Spinal cord (tissue), 10 donors: Measurements from ENCODE around the gene WBP2. TPM values are rescaled to one million over a fixed set of nuclear protein-coding genes. Genes with fewer than 3 reads are reported as not detected.

Experiments
- DNase-seq, 6 donors: peaks; one replicate each; pipeline versions ENCODE4 v3.0.0 to v3.0.0-alpha.2; 2013 to 2015; ENCODE audit warnings: low spot score in 6 of 6, low read depth in 4 of 6
- H3K27ac ChIP-seq: one replicate; pipeline ENCODE4 v1.5.1; 2013; ENCODE audit warnings: low read depth, low read length, control low read depth
- H3K27me3 ChIP-seq: one replicate; pipeline ENCODE4 v1.6.1; 2013; ENCODE audit warnings: low read length; ENCODE audit not compliant: control insufficient read depth, insufficient read depth
- H3K36me3 ChIP-seq: one replicate; pipeline ENCODE4 v1.6.1; 2013; ENCODE audit warnings: low read length; ENCODE audit not compliant: control insufficient read depth, insufficient read depth
- H3K4me1 ChIP-seq: one replicate; pipeline ENCODE4 v1.6.1; 2013; ENCODE audit warnings: low read length; ENCODE audit not compliant: control insufficient read depth, insufficient read depth
- H3K4me3 ChIP-seq: one replicate; pipeline ENCODE4 v1.5.1; 2013; ENCODE audit warnings: low read depth, low read length, control low read depth
- H3K9me3 ChIP-seq: one replicate; pipeline ENCODE4 v1.6.1; 2013; ENCODE audit warnings: low read length; ENCODE audit not compliant: control insufficient read depth, insufficient read depth
- WGBS: methylation state at CpG from one replicate; pipeline ENCODE4 v1.1.5; 2013; ENCODE audit warnings: missing lambda C conversion rate; ENCODE audit not compliant: insufficient coverage; 5-methylcytosine and 5-hydroxymethylcytosine counted together
- polyA plus RNA-seq, 2 donors: library from polyadenylated mRNA; unstranded; fragments of 120-200 nt; gene quantifications; one replicate each; pipeline ENCODE4 v1.2.1, GENCODE V29; 2013; ENCODE audit not compliant: insufficient read length in 2 of 2
- total RNA-seq, 2 donors: library from RNA; depleted of rRNA in 1 of 2; stranded (reverse); fragments of 120-200 nt in 1 of 2; fragments of >200 nt in 1 of 2; gene quantifications; one replicate each; pipeline versions ENCODE4 v1.2.3 to v1.2.4, GENCODE V29; 2013 to 2014
- donor health status: healthy.

The WBP2 gene
- total and polyA plus RNA-seq, 4 donors: 45.6 to 231 (median 134) TPM

DNA sequence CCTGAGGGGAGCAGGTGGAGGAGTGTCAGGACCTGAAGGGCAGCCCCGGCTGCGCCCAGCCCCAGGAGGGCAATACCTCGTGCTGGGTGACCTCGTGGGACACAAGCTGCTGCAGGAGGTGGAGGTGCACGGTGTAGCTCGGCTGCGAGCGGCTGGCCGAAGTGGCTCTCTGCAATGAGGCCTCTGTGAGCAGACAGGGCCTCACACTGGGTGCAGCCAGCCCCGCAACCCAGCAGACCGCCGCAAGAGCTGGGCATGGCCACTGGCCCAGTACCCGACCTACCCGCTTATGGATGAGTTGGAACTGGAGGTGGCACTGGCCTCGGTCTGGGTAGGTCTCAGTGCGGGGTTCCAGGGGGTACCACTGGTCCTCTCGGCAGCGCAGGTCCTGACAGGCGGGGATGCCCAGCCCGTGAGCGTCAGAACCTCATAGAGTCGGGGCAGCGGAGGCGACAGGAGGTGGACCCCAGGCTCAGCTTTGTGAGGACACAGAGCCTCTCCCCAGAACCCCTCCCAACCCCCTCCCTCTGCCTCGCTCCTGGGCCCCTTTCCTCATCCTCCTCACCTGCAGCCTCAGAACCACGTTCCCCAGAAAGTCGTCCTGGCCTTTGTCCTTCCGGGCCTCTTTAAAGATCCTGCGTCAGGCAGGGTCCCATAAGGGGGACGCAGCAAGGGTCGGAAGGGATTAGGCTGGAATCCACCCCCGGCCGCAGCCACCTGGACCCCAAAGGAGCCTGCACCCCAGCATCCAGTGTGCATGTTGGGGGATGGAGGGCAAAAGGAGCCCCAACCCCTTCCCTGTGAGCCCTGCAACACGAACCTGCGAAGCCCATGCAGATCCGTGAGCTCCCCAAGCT is 15.0 kb downstream of the WBP2 start:
- H3K9me3 ChIP-seq: no peaks in the 10 kb centered on the region

DNA sequence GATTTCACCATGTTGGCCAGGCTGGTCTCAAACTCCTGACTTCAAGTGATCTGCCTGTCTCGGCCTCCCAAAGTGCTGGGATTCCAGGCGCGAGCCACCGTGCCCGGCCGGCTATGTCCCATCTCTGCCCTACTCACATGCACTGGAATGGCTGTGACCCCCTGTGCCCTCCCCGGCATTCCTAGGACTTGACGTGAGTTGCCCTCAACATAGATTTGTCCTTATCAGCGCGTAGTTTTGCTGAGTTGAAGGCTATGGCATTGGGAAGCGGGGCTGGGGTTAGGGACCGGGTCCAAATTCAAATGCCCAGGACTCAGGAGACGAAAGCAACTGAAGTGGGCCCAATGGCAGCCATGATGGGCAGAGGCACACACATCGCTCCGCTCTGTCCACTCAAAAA is 16.7 kb downstream of the WBP2 start:
- no peak for DNase-seq
- H3K27me3 ChIP-seq: no peaks in the 10 kb centered on the region
- H3K9me3 ChIP-seq: no peaks in the 10 kb centered on the region
- no peak overlapping the region for H3K27ac ChIP-seq
- H3K36me3 ChIP-seq: peaks cover 38% of the 10 kb centered on the region
- peaks cover 32% of the 10 kb centered on the region for H3K4me1 ChIP-seq
- 95% methylated on average over 10 of the region's 15 CpGs for WGBS
- no peak overlapping the region for H3K4me3 ChIP-seq

More for the DNA sequence above, 15.0 kb downstream of the WBP2 start:
- peaks cover 44% of the 10 kb centered on the region for H3K36me3 ChIP-seq
- no peak for DNase-seq
- no peak overlapping the region for H3K27ac ChIP-seq
- no peaks in the 10 kb centered on the region for H3K27me3 ChIP-seq
- WGBS: 89% methylated on average over 36 of the region's 36 CpGs
- peaks cover 25% of the 10 kb centered on the region for H3K4me1 ChIP-seq
- no peak overlapping the region for H3K4me3 ChIP-seq

DNA sequence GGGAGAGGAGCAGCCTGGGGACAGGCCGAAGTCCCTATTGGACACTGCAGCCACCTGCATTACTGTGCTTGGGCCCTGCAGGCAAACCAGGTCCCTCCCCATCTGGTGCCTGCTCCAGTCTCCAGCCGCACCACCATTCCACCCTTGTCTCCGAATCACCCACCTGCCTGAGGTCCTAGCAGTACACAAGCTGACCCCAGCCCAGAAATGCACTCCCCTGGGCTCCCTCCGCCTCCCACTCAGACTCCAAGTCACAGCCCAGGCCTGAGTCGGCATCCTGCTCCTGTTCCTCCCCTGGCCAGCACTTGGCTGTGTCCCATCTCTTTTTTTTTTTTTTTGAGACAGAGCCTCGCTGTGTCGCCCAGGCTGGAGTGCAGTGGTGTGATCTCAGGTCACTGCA is 17.2 kb downstream of the WBP2 start:
- H3K36me3 ChIP-seq: peaks cover 37% of the 10 kb centered on the region
- no peak overlapping the region for H3K27ac ChIP-seq
- H3K4me3 ChIP-seq: no peak overlapping the region
- 83% methylated on average over 6 of the region's 7 CpGs for WGBS
- peaks cover 32% of the 10 kb centered on the region for H3K4me1 ChIP-seq
- no peaks in the 10 kb centered on the region for H3K27me3 ChIP-seq
- no peaks in the 10 kb centered on the region for H3K9me3 ChIP-seq
- no peak for DNase-seq

DNA sequence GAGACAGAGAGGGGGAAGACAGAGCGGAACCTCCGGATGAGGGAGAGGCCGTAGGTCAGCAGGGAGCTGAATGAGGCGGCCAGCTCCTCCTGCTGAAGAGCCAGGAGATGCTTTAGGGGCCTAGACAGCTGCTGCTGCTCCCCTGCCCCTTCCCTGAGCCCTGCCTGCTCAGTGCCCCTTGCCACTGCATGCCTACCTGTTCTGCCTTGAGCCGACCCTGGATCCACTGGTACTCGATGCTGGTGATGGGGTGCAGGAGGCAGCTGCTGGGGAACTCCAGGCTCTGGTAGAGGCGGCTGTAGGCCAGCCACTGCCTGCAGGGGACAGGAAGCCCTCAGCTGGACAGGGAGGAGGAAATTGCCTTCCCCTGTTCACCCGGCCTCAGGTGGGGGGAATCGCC is 18.5 kb downstream of the WBP2 start:
- no peaks in the 10 kb centered on the region for H3K9me3 ChIP-seq
- no peak overlapping the region for H3K4me3 ChIP-seq
- peaks cover 37% of the 10 kb centered on the region for H3K36me3 ChIP-seq
- WGBS: 82% methylated on average over 7 of the region's 9 CpGs
- H3K27me3 ChIP-seq: no peaks in the 10 kb centered on the region
- peaks cover 35% of the 10 kb centered on the region for H3K4me1 ChIP-seq
- no peak for DNase-seq
- no peak overlapping the region for H3K27ac ChIP-seq

DNA sequence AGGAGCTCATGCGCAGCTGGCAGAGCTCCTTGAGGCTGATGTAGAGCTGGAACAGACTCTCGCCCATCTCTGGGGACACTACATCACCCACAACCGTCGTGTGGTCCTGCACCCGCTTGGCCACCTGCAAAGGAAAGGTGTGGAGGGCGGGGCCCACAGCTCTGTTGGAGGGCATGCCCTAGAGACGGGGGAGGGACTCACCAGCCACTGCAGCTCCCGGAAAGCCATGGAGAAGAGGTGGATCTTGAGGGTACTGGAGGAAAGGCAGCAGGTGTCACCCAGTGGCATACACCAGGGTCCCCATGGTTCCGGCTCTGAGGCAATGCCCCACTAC is 19.5 kb downstream of the WBP2 start:
- H3K27ac ChIP-seq: no peak overlapping the region
- H3K4me1 ChIP-seq: peaks cover 35% of the 10 kb centered on the region
- H3K4me3 ChIP-seq: no peak overlapping the region
- H3K27me3 ChIP-seq: no peaks in the 10 kb centered on the region
- peaks cover 42% of the 10 kb centered on the region for H3K36me3 ChIP-seq
- WGBS: 69% methylated on average over 6 of the region's 9 CpGs
- peak in 1 of 6 donors; percentile 72 for DNase-seq
- H3K9me3 ChIP-seq: no peaks in the 10 kb centered on the region

DNA sequence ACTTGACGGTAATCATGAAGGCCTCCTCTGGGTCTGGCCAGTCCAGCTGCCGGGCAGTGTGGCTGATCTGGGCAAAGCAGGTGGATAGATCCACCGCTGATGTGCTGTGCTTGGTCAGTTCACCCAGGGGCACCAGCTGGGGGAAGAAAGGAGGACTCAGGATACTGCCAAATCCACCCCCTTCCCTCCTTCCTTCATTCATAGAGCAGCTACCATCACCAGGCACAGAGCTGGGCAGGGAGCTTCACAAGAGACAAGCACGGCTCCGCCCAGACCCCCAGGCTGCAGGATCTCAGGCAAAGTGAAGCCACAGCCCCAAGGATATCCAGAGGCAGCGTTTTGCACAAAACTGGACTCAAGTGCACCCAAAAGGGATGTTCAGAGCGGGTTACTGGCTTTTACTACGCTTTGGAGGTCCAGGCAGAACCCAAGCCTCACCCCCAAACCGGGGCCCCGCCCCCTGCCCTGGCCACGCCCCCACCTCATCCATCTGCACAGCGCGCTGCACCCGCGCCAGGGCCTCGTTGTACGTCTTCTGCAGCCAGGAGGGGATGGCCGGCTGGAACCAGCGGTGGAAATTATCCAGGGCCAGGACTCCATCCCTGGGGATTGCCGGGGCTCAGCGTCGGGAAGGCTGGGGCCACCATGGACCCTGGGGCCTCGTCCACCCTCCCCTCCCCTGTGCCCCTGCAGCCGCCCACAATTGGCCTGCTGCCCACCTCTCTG is 20.0 kb downstream of the WBP2 start:
- Histone ChIP-seq H3K36me3 (peaks cover 42% of the 10 kb centered on the region), H3K4me3 (no peak overlapping the region), H3K9me3 (no peaks in the 10 kb centered on the region), H3K4me1 (peaks cover 38% of the 10 kb centered on the region), H3K27ac (no peak overlapping the region), H3K27me3 (no peaks in the 10 kb centered on the region)
- DNase-seq: peak in 2 of 6 donors; percentile 49 to 67
- 15% methylated on average over 16 of the region's 24 CpGs for WGBS

DNA sequence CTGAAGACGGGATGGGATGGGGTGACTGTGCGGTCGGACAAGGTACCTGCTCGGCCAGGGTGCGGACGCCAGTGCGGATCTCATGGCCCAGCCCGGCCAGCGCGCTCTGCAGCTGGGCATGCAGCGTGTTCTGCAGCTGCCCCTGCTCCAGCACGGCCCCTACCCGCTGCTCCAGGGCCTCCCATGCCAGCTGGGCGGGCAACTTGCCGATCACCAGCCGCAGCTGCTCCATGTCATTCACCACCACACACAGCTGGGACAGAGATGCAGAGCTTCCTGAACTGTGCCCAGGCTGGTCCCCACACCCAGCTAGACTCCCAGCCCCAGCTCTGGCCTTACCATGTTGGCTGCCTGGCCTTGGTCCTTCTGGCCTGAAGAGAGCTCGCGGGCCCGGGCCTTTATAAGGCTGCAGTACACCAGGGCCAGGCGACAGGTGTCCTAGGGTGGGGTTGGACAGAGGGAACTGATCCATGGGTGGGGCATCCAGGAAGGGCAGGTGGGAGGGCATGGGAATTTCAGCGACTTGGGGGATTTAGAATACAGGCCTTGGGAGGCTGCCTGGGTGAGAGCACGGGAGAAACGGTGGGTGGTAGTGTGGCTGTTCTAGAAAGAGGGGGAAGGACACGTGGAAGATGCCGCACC is 20.7 kb downstream of the WBP2 start:
- Histone ChIP-seq H3K27me3 (no peaks in the 10 kb centered on the region), H3K9me3 (no peaks in the 10 kb centered on the region), H3K36me3 (peaks cover 41% of the 10 kb centered on the region), H3K4me3 (no peak overlapping the region), H3K27ac (no peak overlapping the region), H3K4me1 (peaks cover 45% of the 10 kb centered on the region)
- DNase-seq: peak in 1 of 6 donors; percentile 28
- 68% methylated on average over 23 of the region's 25 CpGs for WGBS

DNA sequence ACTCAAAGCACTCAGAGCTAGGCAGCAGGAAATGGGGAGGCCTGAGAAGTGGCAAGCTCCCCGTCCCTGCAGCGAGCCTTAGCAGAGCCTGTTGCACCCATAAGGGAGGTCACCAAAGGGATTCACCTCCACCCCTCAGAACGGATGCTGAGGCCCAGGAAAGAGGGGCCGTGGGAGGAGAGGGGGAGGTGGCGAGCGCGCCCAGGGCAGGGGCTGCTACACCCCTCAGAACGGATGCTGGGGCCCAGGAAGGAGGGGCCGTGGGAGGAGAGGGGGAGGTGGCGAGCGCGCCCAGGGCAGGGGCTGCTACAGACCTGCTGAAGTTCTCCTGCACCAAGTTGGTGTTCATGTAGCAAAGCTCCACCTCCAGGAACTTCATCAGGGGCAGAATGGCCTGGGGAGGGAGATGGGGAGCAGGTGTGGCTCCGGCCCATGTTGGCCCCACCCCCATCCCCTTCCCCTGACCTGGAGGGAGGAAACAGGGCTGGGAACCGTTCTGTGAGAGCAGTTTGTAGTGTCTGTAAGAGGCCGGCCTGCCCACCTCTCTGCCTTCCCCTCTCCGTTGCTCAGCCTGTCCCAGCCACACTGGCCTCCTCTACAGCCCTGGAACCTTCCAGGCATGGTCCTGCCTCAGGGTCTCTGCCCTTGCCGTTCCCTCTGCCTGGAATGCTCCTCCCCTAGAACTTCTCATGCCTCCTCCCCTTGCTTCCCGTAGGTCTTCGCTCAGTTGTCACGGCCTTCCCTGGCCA is 22.3 kb downstream of the WBP2 start:
- H3K27ac ChIP-seq: no peak overlapping the region
- no peaks in the 10 kb centered on the region for H3K9me3 ChIP-seq
- WGBS: 47% methylated on average over 19 of the region's 20 CpGs
- H3K27me3 ChIP-seq: no peaks in the 10 kb centered on the region
- no peak overlapping the region for H3K4me3 ChIP-seq
- peaks cover 46% of the 10 kb centered on the region for H3K36me3 ChIP-seq
- H3K4me1 ChIP-seq: peaks cover 52% of the 10 kb centered on the region
- DNase-seq: no peak

DNA sequence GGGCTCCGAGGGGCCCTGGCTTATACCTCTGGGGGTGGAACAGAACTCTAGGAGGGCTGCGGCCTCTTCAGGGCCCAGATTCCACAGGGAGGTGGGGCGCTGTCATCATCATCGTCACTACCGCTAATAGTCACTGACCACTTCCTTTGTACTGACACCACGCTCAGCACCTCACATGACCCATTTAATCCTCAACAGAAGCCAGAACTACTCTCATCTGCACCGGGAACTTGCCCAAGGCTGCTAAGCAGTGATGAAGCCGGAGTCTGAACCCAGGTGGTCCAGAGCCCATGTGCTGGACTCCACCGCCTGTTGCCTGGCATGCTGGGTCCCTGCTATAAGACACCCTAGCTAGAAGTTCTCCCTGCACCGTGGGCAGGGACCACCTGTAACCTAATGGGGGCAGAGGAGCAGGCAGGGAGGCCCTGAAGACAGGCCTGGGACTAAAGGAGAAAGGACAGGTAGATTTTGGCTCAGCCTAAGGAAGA is 22.9 kb downstream of the WBP2 start:
- Histone ChIP-seq H3K4me3 (no peak overlapping the region), H3K9me3 (no peaks in the 10 kb centered on the region), H3K27ac (no peak overlapping the region), H3K36me3 (peaks cover 48% of the 10 kb centered on the region), H3K4me1 (peaks cover 56% of the 10 kb centered on the region), H3K27me3 (no peaks in the 10 kb centered on the region)
- DNase-seq: no peak
- WGBS: 81% methylated on average over 10 of the region's 10 CpGs
